GM10266 (cell line): ENCODE measurements around the gene APOBEC3B.
"Not testable (repeated sequence)": the region's sequence is repeated elsewhere in the genome, so short reads cannot be mapped to it uniquely, and the experiment has no call there.

ENCODE experiments used
- DNase-seq: peaks from one replicate; pipeline ENCODE4 v3.0.0; 2012; ENCODE audit errors: extremely low spot score
- TF ChIP-seq, protein P1 (sequence below): IDR thresholded peaks from 2 replicates; pipeline ENCODE4 v1.5.1; 2012; ENCODE audit warnings: mild to moderate bottlenecking, low read depth; ENCODE audit not compliant: control insufficient read depth, insufficient read depth; ENCODE audit errors: missing control alignments

The APOBEC3B gene

DNA sequence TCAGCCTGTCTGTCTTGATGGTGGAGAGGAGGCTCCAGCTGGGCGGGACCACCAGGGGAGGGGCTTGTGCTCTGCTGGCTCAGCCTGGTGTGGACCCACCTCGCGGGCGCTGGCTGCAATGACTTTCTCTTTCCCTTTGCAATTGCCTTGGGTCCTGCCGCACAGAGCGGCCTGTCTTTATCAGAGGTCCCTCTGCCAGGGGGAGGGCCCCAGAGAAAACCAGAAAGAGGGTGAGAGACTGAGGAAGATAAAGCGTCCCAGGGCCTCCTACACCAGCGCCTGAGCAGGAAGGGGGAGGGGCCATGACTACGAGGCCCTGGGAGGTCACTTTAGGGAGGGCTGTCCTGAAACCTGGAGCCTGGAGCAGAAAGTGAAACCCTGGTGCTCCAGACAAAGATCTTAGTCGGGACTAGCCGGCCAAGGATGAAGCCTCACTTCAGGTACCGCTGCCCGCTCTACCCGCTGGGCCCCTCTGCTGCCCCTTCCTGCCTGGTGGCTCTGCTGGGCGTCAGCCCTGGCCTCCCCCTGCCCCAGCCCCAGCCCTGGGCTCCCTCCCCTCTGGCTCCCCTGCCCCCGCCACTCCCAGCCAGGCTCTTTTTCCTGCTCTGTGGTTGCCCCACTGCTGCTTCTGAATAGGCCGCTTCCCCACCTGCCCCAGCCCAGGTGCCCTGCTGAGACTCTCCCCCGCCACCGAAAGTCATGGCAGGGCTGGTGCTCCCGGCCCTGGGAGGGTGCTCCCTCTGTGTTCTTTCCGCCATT is 58.6 kb downstream of the APOBEC3B start, which contains the start of gene APOBEC3F:
APOBEC3F (plus strand) TSS at position 327 of the 759 bp plus-strand sequence; CDS start at position 424, 97 bp downstream.
- not testable (repeated sequence) for DNase-seq
- TF ChIP-seq, protein P1, sequence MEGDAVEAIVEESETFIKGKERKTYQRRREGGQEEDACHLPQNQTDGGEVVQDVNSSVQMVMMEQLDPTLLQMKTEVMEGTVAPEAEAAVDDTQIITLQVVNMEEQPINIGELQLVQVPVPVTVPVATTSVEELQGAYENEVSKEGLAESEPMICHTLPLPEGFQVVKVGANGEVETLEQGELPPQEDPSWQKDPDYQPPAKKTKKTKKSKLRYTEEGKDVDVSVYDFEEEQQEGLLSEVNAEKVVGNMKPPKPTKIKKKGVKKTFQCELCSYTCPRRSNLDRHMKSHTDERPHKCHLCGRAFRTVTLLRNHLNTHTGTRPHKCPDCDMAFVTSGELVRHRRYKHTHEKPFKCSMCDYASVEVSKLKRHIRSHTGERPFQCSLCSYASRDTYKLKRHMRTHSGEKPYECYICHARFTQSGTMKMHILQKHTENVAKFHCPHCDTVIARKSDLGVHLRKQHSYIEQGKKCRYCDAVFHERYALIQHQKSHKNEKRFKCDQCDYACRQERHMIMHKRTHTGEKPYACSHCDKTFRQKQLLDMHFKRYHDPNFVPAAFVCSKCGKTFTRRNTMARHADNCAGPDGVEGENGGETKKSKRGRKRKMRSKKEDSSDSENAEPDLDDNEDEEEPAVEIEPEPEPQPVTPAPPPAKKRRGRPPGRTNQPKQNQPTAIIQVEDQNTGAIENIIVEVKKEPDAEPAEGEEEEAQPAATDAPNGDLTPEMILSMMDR: peak; percentile 21

GRCh38 chr22:39041908-39042307 is 59.8 kb downstream of the APOBEC3B start:
- DNase-seq: no peak
- TF ChIP-seq, protein P1: no peak
